Muscle layer of duodenum (tissue), 2 donors: ENCODE measurements around the gene ECE2.
"Not testable (repeated sequence)": the region's sequence is repeated elsewhere in the genome, so short reads cannot be mapped to it uniquely, and the experiment has no call there.

ENCODE experiments used
- H3K27ac ChIP-seq: one replicate; pipeline ENCODE4 v1.7.0; 2013; ENCODE audit warnings: mild to moderate bottlenecking, low read length
- H3K27me3 ChIP-seq: one replicate; pipeline ENCODE4 v1.7.0; 2013; ENCODE audit warnings: low read depth, mild to moderate bottlenecking, control low read depth, low read length
- H3K36me3 ChIP-seq, 2 donors: one replicate each; pipeline ENCODE4 v1.7.0; 2013; ENCODE audit warnings: low read length in 2 of 2, control low read depth in 1 of 2, mild to moderate bottlenecking in 1 of 2; ENCODE audit not compliant: insufficient read depth in 2 of 2, control insufficient read depth in 1 of 2
- H3K4me1 ChIP-seq, 2 donors: one replicate each; pipeline ENCODE4 v1.7.0; 2013; ENCODE audit warnings: low read length in 2 of 2, mild to moderate bottlenecking in 2 of 2, control low read depth in 1 of 2, moderate library complexity in 1 of 2; ENCODE audit not compliant: insufficient read depth in 2 of 2, control insufficient read depth in 1 of 2
- H3K4me3 ChIP-seq, 2 donors: one replicate each; pipeline ENCODE4 v1.7.0; 2013; ENCODE audit warnings: low read length in 2 of 2, low read depth in 1 of 2, mild to moderate bottlenecking in 1 of 2
- H3K9me3 ChIP-seq, 2 donors: one replicate each; pipeline ENCODE4 v1.7.0; 2013; ENCODE audit warnings: low read length in 2 of 2, control low read depth in 1 of 2, mild to moderate bottlenecking in 1 of 2; ENCODE audit not compliant: control insufficient read depth in 1 of 2
- donor health status: healthy.

Gene ECE2

DNA sequence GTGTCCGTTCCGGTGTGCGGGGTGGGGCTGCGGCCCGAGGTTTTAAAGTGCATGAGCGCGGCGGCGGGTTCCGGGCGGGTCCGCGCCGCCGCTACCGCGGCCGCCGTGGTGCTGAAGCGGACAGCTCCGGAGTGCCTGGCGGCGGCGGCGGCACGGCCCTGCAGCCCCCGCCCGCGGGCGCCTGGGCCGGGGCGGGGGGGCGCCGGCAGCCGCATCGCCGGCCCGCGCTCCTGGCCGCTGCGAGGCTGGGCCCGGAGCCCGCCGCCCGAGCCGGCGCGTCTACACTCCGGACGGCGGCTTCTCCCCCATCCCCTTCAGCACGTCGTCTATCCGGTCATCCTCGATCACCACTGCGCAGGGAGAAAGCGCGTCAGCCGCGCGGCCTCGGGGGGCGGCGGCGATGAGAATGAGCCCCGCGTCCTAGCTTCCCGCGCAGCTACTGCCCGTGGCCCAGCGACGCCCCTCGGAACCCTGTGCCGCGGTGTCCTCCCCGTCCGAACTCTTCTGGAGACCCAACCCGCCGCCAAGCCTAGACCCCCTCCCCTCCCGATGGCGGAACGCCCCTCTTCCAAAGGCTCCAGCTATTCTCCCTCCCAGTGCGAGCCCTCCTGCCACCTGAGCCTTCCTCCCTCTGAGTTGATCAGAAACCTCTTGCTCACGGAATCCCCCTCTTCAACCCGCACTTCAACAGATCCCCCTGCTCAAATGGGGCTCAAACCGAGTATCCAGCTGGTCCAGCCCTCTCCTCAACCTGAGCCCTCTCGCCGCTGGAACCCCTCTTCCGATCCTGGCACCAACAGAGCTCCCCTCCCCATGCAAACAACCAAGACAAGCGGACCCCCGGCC is 15.7 kb upstream of the ECE2 start:
- peaks cover 30% of the 10 kb centered on the region for H3K27me3 ChIP-seq

DNA sequence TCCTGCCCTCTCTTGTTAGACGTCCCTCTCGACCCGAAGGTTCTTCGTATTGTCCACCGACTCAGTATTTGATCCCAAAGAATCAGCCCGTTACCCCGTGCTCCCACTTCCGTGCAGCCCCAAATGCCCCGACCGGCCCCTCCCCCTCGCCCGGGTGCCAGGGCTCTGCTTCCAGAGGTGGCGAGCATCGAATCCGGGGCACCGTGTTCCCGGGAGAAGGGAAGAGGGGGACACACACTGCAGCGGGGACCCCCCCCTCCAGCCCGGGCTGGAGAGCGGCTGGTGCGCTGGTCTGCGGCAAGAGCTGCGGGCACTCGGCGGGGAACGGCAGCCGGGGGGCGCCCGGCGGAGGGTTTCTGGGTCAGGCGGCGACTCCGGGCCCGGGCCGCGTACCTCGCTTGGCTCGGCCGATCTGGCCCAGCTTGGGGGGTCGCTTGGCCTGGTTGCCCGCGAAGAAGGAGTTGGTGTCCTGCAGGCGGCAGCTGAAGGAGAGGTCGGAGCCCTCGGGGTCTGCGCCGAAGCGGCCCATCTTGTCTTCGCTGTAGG is 15.0 kb upstream of the ECE2 start:
- no peaks in the 10 kb centered on the region for H3K9me3 ChIP-seq
- no peak overlapping the region for H3K27ac ChIP-seq
- H3K4me1 ChIP-seq = peaks cover 8 to 31% of the 10 kb centered on the region in 2 donors
- H3K36me3 ChIP-seq = peaks cover 0 to 8% of the 10 kb centered on the region in 2 donors
- peak overlapping the region in 1 of 2 donors; percentile 59 for H3K4me3 ChIP-seq
- H3K27me3 ChIP-seq = peaks cover 30% of the 10 kb centered on the region

More for the DNA sequence above, 15.7 kb upstream of the ECE2 start:
- Histone ChIP-seq H3K4me3 (peak overlapping the region in 1 of 2 donors; percentile 59), H3K27ac (no peak overlapping the region), H3K4me1 (peaks cover 8 to 31% of the 10 kb centered on the region in 2 donors), H3K36me3 (peaks cover 0 to 8% of the 10 kb centered on the region in 2 donors), H3K9me3 (no peaks in the 10 kb centered on the region)

DNA sequence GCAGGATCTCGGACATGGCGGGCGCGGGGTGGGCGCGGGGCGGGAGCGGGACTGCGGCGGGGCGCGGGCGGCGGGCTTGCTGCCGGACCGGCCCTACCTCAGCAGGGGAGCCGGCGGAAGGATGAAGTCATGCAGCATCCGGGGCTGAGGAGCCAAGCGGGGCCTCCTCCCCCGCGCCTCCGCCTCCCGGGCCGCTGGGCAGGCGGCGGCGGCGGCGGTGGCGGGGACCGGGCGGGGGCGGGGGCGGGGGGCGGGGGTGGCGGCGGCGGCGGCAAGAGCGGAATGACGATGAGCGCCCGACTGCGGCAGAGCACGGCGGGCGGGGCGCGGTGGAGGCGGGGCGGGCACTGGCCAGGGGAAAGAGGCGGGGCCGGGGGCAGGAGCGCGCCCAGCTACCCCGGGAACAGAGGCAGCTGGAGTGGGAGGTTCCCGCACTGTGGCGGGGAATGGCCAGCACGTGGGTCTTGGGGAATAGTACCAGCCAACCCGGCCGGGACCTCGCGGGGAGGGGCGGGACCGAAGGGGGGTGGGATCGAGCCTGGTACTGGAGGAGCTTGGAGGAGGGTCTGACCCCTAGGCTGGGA is 14.5 kb upstream of the ECE2 start, which contains the start of gene CAMK2N2:
CAMK2N2 (minus strand) TSS at position 284 of the 584 bp plus-strand sequence; CDS start at position 16, 268 bp downstream.
- Histone ChIP-seq H3K9me3 (no peaks in the 10 kb centered on the region), H3K36me3 (peaks cover 0 to 8% of the 10 kb centered on the region in 2 donors), H3K4me1 (peaks cover 8 to 31% of the 10 kb centered on the region in 2 donors), H3K27ac (no peak within 1 kb of the TSS), H3K4me3 (peak within 1 kb of the TSS; percentile 7 to 59), H3K27me3 (peaks cover 30% of the 10 kb centered on the region)

DNA sequence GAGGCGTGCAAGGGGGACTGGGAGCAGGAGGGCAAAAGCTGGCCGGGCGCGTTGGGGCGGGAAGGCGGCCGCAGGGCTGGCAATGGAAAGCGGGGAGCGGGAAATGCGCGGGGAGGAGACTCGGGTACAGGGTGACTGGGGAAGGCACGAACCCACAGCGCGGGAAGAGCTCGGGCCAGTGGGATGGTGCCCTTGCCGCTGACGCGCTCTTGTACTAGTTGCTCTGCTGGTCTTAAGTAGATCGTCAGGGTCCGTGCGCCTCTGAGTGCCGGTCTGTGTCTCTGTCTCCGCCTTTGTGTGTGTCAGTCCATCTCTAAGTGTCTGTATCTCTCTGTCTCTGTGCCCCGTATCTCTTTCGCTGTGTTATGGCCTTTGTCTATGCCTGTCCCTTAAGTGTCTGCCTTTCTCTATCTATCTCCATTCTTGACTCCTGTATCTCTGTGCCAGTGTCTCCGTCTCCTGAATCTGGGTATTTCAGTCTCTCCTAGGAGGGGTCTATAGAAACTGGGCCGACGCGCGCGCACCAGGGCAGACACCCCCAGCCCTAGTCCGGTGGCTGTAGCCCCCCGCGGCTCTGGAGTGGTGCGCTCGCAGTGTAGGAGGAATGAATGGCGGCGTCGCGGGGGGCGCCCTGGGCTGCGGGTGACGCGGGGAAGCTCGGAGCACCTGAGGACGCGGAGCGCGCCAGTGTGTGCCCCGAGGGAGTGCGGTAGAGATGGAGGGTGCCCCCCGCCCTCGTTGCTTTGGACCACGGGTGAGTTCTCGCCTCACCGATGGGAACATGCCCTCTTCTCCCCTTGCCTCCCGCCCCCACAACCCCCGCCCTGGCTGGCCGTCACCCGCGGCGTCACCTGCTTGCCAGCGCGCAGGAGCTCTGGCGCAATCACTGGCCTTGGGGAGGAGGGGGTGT is 13.7 kb upstream of the ECE2 start:
- Histone ChIP-seq H3K27ac (no peak overlapping the region), H3K9me3 (no peaks in the 10 kb centered on the region), H3K4me1 (peaks cover 8 to 31% of the 10 kb centered on the region in 2 donors), H3K4me3 (peak overlapping the region; percentile 7 to 59), H3K36me3 (peaks cover 0 to 8% of the 10 kb centered on the region in 2 donors), H3K27me3 (peaks cover 30% of the 10 kb centered on the region)

DNA sequence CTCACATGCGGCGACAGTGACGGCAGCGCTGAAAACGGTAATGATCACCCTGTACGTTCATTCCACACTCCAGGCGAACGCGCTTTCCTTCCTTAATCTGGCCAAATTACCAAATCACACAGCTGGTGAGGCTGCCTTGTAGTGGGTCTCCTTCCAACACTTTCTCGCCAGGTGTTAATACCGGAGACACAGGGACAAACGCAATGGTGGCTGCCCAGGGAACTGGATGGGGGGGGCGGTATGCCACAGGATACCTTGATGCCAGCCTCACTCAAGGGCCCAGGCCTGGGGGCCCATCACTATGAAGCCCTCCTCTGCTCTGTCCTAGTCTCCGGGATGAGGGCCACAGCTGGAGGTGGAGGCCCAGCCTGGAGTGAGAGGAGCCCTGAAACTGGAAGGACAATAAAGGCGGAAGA is 13.1 kb upstream of the ECE2 start:
- H3K9me3 ChIP-seq = no peaks in the 10 kb centered on the region
- H3K36me3 ChIP-seq = peaks cover 0 to 8% of the 10 kb centered on the region in 2 donors
- peaks cover 30% of the 10 kb centered on the region for H3K27me3 ChIP-seq
- H3K4me1 ChIP-seq = peaks cover 8 to 31% of the 10 kb centered on the region in 2 donors
- no peak overlapping the region for H3K4me3 ChIP-seq
- no peak overlapping the region for H3K27ac ChIP-seq

DNA sequence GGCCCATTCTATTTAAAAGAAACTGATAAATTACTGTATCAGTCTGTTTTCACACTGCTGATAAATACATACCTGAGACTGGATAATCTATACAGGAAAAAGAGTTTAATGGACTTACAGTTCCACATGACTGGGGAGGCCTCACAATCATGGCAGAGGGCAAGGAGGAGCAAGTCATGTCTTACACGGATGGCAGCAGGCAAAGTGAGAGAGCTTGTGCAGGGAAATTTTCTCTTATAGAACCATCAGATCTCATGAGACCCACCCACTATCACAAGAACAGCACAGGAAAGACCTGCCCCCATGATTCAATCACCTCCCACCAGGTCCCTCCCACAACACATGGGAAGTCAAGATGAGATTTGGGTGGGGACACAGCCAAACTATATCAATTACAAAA is 8.6 kb upstream of the ECE2 start:
- not testable (repeated sequence) for H3K27me3 ChIP-seq, H3K27ac ChIP-seq, H3K36me3 ChIP-seq, H3K4me3 ChIP-seq, H3K9me3 ChIP-seq, H3K4me1 ChIP-seq

DNA sequence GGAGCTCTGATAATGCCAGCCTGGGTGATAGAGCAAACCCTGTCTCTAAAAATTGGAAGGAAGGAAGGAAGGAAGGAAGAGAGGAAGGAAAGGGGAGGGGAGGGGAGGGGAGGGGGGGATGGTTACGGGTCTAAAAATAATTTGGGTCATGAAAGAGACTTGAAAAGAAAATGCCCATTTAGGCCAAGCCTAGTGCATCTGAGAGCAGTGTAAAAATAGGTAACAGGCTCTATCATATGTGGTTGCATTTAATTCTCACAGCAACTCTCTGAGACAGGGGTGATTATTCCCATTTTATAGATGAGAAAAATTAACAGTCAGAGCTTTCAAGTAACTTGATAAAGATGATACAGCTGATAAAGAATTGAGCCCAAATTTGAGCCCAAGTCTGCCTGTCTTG is 3.6 kb upstream of the ECE2 start:
- H3K27ac ChIP-seq = no peak overlapping the region
- H3K36me3 ChIP-seq = no peaks in the 10 kb centered on the region
- H3K4me3 ChIP-seq = no peak overlapping the region
- no peaks in the 10 kb centered on the region for H3K4me1 ChIP-seq
- no peaks in the 10 kb centered on the region for H3K9me3 ChIP-seq
- peaks cover 19% of the 10 kb centered on the region for H3K27me3 ChIP-seq

DNA sequence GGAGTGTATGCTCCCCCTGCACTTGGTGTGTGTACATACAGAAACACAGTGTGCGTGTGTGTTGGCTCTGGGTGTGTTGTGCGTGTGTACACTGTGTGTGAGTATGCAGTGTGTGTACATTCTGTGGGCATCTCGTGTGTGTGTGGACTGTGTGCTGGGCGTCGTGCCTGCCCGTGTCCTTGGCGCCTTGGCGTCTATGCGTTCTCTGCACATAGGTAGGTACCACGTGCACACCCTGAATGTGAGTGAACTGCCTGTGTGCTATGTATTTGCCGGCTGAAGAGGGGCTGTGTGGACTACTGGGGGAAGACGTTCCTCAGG is 481 bp upstream of the ECE2 start:
- peaks cover 19% of the 10 kb centered on the region for H3K27me3 ChIP-seq
- H3K27ac ChIP-seq = no peak overlapping the region
- H3K36me3 ChIP-seq = no peaks in the 10 kb centered on the region
- no peaks in the 10 kb centered on the region for H3K4me1 ChIP-seq
- H3K4me3 ChIP-seq = no peak overlapping the region
- no peaks in the 10 kb centered on the region for H3K9me3 ChIP-seq

DNA sequence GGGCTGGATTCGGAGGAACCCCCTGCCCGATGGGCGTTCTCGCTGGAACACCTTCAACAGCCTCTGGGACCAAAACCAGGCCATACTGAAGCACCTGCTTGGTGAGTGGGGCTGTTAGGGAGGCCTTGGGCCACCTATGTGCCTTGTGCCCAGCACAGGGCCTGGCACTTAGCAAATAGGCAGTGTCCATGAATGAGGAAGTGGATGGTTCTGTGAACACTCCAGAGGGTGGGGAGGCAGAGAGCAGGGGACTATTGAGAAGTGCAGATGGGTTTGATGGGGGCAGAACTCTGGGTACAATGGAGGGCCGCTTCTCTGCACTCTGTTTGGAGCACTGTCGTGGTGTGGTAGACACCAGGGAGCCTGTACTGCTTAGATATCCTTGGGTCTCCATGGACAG is 1.5 kb downstream of the ECE2 start:
- Histone ChIP-seq H3K27ac (no peak overlapping the region), H3K4me1 (no peaks in the 10 kb centered on the region), H3K4me3 (no peak overlapping the region), H3K9me3 (no peaks in the 10 kb centered on the region), H3K27me3 (peaks cover 19% of the 10 kb centered on the region), H3K36me3 (no peaks in the 10 kb centered on the region)

DNA sequence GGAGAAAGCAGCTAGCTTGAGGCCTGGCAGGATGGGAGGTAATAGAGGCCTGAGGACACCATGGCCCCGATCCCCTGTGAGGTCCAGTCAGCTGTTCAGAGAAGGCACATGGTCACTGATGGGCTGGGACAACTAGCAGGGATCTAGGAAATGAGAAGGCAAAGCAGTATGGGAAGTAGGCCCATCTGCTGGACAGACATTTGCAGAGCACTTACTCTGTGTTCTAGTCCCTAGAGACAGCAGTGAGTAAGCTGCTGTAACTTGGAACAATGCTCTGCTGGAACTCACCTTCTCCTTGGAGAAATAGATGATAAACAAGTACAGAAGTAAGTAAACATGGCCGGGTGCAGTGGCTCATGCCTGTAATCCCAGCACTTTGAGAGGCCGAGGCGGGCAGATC is 7.1 kb downstream of the ECE2 start:
- Histone ChIP-seq H3K4me1 (no peaks in the 10 kb centered on the region), H3K4me3 (no peak overlapping the region), H3K36me3 (no peaks in the 10 kb centered on the region), H3K9me3 (no peaks in the 10 kb centered on the region), H3K27ac (no peak overlapping the region), H3K27me3 (no peaks in the 10 kb centered on the region)

DNA sequence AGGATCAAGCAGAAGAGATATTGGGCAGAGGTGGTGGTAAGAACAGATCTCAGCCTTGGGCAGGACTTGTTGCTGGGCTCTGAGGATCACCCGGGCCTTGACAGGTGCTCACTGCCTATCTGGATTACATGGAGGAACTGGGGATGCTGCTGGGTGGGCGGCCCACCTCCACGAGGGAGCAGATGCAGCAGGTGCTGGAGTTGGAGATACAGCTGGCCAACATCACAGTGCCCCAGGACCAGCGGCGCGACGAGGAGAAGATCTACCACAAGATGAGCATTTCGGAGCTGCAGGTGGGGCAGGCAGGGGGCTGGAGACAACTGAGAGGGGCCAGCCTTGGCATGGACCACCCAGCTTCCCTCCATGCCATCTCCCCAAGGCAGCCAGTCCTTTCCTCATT is 7.9 kb downstream of the ECE2 start:
- no peaks in the 10 kb centered on the region for H3K9me3 ChIP-seq
- no peaks in the 10 kb centered on the region for H3K27me3 ChIP-seq
- no peak overlapping the region for H3K4me3 ChIP-seq
- H3K27ac ChIP-seq = no peak overlapping the region
- H3K36me3 ChIP-seq = no peaks in the 10 kb centered on the region
- no peaks in the 10 kb centered on the region for H3K4me1 ChIP-seq
